LNCaP clone FGC (cell line): Measurements from ENCODE around the gene KLF16.
"Not testable (repeated sequence)": the region's sequence is repeated elsewhere in the genome, so short reads cannot be mapped to it uniquely, and the experiment has no call there.

Experiments used
- DNase-seq: peaks from one replicate; pipeline ENCODE4 v3.0.0-alpha.2; 2011; ENCODE audit warnings: low read depth
- H3K4me3 ChIP-seq: 2 replicates; pipeline ENCODE4 v1.5.1; 2011; ENCODE audit warnings: mild to moderate bottlenecking, low read depth, low read length, control low read depth
- CTCF ChIP-seq: IDR thresholded peaks from 2 replicates; pipeline ENCODE4 v1.5.1; 2012; ENCODE audit warnings: mild to moderate bottlenecking; ENCODE audit not compliant: control insufficient read depth, insufficient read depth; ENCODE audit errors: extremely low read depth

Gene KLF16

GRCh38 chr19:1884291-1884718 lies 20.9 kb upstream of the KLF16 start:
- H3K4me3 ChIP-seq = peak overlapping the region; percentile 98

DNA sequence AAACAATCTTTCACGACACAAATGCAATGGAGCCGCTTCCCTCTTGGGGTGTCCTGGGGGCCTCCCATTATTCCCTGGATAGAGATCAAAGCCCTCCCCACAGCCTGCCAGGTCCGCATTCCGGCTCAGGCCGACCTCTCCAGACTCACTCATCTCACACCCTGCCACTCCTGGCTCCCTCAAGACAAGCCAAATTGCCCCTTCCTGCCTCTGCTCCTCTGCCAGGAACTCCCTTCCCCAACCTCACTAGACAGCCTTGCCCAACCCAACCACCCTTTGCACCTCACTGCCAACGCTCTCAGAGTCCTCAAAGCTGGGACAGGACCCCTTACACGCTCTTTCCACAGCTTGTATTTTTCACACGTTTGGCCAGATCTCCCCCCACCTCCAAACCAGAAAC lies 20.4 kb upstream of the KLF16 start:
- DNase-seq = no peak
- peak overlapping the region; percentile 98 for H3K4me3 ChIP-seq
- no peak for TF ChIP-seq CTCF

More at GRCh38 chr19:1884291-1884718, 20.9 kb upstream of the KLF16 start:
- DNase-seq = no peak
- TF ChIP-seq CTCF = no peak

DNA sequence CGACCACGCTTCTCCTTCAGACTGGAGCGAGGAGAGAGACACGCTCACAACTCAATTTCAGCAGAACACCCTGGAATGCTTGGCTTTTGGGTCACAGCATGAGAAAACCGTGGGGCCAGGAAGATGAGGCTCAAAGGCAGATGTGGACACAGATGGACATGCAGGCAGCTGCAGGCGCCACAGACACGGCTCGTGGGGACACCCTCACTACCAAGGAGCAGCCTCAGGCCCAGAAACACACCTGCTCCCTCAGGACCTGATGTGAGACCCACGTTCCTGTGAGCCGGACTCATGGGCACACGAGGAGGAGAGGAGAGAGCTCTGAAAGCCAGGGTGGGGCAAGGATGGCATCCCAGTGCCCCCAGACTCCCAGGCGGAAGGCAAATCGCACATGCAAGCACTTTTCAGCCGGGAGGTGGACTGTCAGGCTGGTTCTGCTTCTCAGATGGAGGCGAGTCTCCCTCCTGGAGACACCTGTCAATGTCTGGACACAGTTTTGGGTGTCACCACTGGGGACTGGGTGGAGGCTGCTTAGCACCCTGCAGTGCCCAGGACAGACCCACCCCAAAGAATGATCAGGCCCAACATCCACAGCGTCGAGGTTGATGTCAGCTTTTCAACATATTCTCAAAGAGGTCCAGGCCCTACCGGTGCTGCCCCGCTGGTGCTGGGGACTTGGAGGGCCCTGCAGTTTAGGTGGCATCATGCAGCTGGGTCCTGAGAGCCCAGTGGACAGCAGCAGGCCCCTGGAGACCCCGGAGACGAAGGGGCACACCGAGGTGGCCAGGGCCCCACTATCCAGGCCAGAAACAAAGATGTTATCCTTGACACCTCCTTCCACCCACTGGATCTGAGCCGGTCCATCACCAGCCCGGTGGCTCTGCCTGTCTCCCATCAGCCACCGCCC lies 19.7 kb upstream of the KLF16 start:
- H3K4me3 ChIP-seq = peak overlapping the region; percentile 98; the same call in 1 of the 2 replicates
- no peak for DNase-seq
- TF ChIP-seq CTCF = no peak

DNA sequence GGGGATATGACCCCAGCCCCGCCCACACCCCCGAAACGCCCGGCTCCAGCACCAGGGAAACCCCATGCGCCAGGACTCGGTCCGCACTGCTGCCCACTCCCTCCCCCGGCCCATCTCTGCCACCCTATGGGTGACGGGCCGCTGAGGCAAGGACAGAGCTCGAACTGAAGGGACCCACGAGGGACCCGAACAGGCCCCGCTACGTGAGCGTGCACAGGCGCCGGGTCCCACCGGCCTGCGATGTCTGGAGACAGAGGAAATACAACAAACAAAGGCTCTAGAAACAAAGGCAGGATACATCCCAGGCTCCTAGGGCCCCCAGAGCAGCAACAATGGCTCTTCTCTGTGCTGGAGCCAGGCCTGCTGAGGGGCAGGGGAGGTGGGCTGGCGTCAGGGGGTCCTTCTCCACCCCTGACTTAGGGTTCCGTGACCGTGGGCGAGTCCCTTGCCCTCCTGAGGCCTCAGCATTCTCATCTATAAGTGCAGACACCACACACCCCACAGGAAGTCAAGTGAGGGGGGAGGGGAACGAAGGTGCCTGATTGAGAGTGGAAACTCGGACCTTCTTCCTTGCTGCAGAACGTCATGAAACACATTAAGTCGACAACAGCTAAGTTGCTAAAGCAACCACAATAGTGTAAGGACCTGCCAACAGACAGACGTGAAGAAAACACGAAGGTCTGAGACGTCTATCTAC lies 18.9 kb upstream of the KLF16 start:
- no peak for DNase-seq
- TF ChIP-seq CTCF = no peak
- no peak overlapping the region for H3K4me3 ChIP-seq

DNA sequence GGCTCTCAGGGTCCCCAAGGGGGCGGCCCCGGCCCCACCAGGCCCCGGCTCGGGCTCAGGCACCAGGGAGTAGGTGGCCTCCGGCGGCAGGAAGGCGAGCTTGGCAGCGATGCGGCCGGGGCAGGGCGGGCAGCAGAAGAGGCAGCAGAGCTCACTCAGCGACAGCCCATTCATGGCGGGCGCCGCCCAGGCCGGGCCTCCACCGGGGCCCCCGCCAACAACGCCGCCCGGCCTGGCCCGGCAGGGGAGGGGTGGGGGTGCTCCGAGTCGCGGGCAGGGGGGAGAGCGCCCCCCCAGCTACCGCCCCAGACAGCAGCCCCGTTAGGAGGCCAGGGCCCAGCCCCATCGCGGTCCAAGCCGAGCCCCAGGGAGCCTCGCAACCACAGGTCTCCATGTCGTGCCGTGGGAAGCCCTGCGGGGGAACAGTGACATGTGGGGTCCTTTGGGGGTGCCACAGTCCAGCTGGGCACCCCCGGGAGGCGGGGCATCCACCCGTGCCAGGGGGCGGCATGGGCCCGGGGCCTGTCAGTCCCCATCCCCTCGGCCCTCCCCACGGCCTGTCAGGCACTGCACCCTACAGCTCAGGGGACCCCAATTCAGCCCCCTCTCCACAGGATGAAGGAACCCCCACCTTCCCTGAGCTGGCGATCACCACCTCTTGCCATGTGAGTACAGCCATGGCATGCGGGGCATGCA lies 18.2 kb upstream of the KLF16 start:
- H3K4me3 ChIP-seq, DNase-seq: not testable (repeated sequence)

DNA sequence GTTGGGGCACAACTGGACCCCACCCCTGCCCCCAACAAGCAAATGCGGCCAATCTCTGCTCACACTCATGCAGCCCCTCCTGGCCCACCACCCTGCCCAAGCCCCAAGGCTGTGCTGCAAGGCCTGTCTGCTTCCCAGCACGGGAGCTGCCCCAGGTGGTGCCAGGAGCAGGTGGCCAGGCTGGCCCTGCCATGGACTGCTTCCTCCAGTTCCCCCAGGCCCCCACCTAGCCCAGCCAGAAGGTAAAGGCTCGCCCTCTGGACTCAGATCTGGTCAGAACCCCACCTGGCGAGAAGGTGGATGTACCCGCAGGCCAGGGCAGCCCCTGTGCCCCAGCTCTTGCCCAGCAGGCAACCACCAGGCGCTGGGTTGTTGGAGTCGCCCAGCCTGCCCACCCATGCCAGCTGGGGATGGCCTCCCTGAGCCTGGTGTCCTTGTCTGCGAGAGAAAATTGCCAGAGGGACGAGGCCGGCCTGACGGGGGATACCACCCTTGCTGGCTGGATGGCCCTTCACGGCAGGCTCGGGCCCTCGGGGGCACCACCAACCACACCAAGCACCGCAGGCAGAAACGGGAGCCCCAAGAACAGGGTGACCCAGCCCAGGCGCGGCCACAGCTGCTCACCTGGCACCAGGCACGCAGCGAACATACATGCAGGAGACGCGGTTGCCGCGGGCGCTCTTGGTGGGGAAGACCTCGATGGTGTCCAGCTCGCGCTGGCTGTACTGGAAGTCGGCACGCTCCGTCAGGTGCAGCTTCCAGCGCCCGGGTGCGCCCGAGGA lies 17.4 kb upstream of the KLF16 start:
- no peak for DNase-seq
- no peak for TF ChIP-seq CTCF
- no peak overlapping the region for H3K4me3 ChIP-seq

DNA sequence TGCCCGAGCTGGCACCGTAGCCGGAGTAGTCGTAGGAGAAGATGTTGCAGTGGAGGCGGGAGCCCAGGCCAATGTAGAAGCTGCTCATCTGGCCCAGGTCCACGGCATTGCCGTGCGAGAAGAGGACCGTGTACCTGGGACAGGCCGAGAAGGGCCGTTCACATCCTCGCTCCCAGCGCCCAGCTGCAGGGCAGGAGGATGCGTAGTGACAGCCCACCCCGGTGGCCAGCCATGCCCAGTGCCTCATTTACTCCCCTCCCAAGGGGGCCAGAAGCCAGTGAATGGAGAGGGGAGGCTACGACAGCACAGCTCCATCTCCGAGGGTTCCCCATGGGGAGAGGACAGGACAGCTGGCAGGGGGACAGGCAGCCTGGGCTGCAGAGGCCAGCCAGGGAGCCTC lies 16.6 kb upstream of the KLF16 start:
- not testable (repeated sequence) for H3K4me3 ChIP-seq

GRCh38 chr19:1878583-1878982 lies 15.2 kb upstream of the KLF16 start:
- H3K4me3 ChIP-seq = not testable (repeated sequence)

More for the DNA sequence above, 16.6 kb upstream of the KLF16 start:
- not testable (repeated sequence) for DNase-seq

GRCh38 chr19:1877280-1877660 lies 13.9 kb upstream of the KLF16 start:
- H3K4me3 ChIP-seq, DNase-seq: not testable (repeated sequence)

More at GRCh38 chr19:1878583-1878982, 15.2 kb upstream of the KLF16 start:
- not testable (repeated sequence) for DNase-seq

DNA sequence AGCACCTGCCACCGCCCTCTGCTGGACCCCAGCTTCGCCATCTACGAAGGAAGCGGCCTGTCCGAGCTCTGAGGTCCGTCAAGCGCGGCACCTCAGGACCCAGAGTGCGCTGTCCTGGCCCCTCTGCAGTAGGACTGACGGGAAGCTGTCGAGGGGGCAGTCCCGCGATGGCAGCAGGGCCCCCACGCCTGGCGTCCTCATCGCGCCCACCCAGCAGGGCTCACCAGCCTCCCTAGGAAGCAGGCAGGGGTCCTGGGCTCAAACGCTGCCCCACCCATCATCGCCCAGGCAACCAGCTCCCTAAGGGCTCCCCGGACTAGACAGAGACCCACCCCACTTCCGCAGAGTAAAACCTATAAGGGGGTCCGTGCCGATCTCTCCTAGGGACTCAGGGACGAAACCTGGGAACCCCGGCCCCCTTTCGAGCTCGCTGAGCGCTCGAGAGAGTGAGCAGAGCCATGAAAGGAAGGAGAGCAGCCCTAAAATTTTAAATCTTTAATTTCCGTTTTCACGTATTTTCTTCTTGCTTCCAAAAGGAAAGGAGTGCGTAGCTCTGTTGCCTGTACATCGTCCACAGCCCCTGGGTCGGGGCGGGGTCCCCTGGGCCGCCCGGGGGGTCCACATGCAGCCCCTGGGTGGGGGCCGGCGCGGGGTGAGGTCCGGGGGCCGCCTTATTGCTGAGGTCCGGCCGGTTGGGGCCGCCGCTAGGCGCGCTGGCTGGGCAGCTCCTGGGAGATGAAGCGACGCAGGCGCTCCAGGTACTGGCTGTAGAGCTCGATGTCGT lies 13.3 kb upstream of the KLF16 start:
- peak overlapping the region; percentile 99 for H3K4me3 ChIP-seq
- DNase-seq = not testable (repeated sequence)
